WTC11 (cell line): ENCODE data around the gene HSPG2. TPM values are rescaled to one million over a fixed set of nuclear protein-coding genes. Genes with fewer than 3 reads are reported as not detected.

Experiments
- ATAC-seq: fragments of 200-7000 bp; cut with Tn5 transposase; 2 replicates; pipeline ENCODE4 v1.10.0; 2021; ENCODE audit warnings: mild to moderate bottlenecking, moderate library complexity
- CTCF ChIA-PET: fragments of 300-600 bp; sonication (Branson Sonifier 250); formaldehyde crosslinking; loops from one replicate; lab custom pipeline; 2021; ENCODE audit warnings: antibody characterized with exemption; lab: Charles Lee
- POLR2A ChIA-PET: fragments of 350-600 bp; sonication (Branson Sonifier 250); formaldehyde crosslinking; loops from one replicate; lab custom pipeline; 2021; ENCODE audit warnings: antibody characterized with exemption; lab: Charles Lee
- DNase-seq: peaks from one replicate; pipeline ENCODE4 v3.0.0; 2021; ENCODE audit warnings: low spot score
- H3K27ac Mint-ChIP-seq: 2 replicates; pipeline ENCODE4 v1.8.0; 2021; ENCODE audit warnings: mixed read lengths
- H3K27me3 Mint-ChIP-seq: 2 replicates; pipeline ENCODE4 v1.8.0; 2021; ENCODE audit warnings: low read depth, mild to moderate bottlenecking, moderate library complexity, mixed read lengths
- H3K36me3 Mint-ChIP-seq: 2 replicates; pipeline ENCODE4 v1.8.0; 2021; ENCODE audit warnings: mixed read lengths
- H3K4me1 Mint-ChIP-seq: 2 replicates; pipeline ENCODE4 v1.8.0; 2022; ENCODE audit warnings: mixed read lengths
- H3K4me3 Mint-ChIP-seq: 2 replicates; pipeline ENCODE4 v1.8.0; 2021; ENCODE audit warnings: mild to moderate bottlenecking, moderate library complexity, mixed read lengths
- H3K9me3 Mint-ChIP-seq: 2 replicates; pipeline ENCODE4 v1.8.0; 2021; ENCODE audit warnings: mixed read lengths
- ATF6 ChIP-seq: sonication (generic); formaldehyde crosslinking; IDR thresholded peaks from 2 replicates; pipeline ENCODE4 v1.8.1; 2023; ENCODE audit warnings: mild to moderate bottlenecking, missing genetic modification reagents
- CREM ChIP-seq: sonication (generic); formaldehyde crosslinking; IDR thresholded peaks from 2 replicates; pipeline ENCODE4 v1.8.1; 2022; ENCODE audit warnings: mild to moderate bottlenecking, missing genetic modification reagents, moderate library complexity
- GABPB1 ChIP-seq: sonication (generic); formaldehyde crosslinking; IDR thresholded peaks from 2 replicates; pipeline ENCODE4 v1.8.1; 2023; ENCODE audit warnings: mild to moderate bottlenecking, missing genetic modification reagents
- JAZF1 ChIP-seq: fragments of 250-450 bp; sonication (Bioruptor Pico); IDR thresholded peaks from 2 replicates; pipeline ENCODE4 v1.9.0; 2021; ENCODE audit warnings: moderate library complexity, mild to moderate bottlenecking, inconsistent platforms
- MLX ChIP-seq: sonication (generic); formaldehyde crosslinking; IDR thresholded peaks from 2 replicates; pipeline ENCODE4 v1.8.1; 2023; ENCODE audit warnings: mild to moderate bottlenecking, missing genetic modification reagents, moderate library complexity
- NFATC4 ChIP-seq: fragments of 250-450 bp; sonication (Bioruptor Pico); IDR thresholded peaks from 2 replicates; pipeline ENCODE4 v1.9.0; 2021; ENCODE audit warnings: mild to moderate bottlenecking
- NR1H2 ChIP-seq: sonication (generic); formaldehyde crosslinking; IDR thresholded peaks from 2 replicates; pipeline ENCODE4 v1.9.0; 2021; ENCODE audit warnings: mild to moderate bottlenecking, moderate library complexity, missing genetic modification reagents
- PRRX2 ChIP-seq: fragments of 250-450 bp; sonication (Bioruptor Pico); IDR thresholded peaks from 2 replicates; pipeline ENCODE4 v1.8.0; 2021; ENCODE audit warnings: mild to moderate bottlenecking
- ZBTB43 ChIP-seq: sonication (generic); formaldehyde crosslinking; IDR thresholded peaks from 2 replicates; pipeline ENCODE4 v1.8.1; 2023; ENCODE audit warnings: mild to moderate bottlenecking, missing genetic modification reagents
- ZNF121 ChIP-seq: sonication (generic); formaldehyde crosslinking; IDR thresholded peaks from 2 replicates; pipeline ENCODE4 v1.8.0; 2023; ENCODE audit warnings: missing genetic modification reagents
- ZNF281 ChIP-seq: sonication (generic); formaldehyde crosslinking; IDR thresholded peaks from 2 replicates; pipeline ENCODE4 v1.8.0; 2023; ENCODE audit warnings: mild to moderate bottlenecking, missing genetic modification reagents
- ZNF416 ChIP-seq: fragments of 250-450 bp; sonication (Bioruptor Pico); IDR thresholded peaks from 2 replicates; pipeline ENCODE4 v1.9.0; 2021; ENCODE audit warnings: mild to moderate bottlenecking, inconsistent platforms
- total RNA-seq: library from RNA; stranded (reverse); gene quantifications from 3 replicates; pipeline ENCODE4 v1.2.3, GENCODE V29; 2021
- TF ChIP-seq, protein P1 (sequence below): sonication (generic); formaldehyde crosslinking; IDR thresholded peaks from 2 replicates; pipeline ENCODE4 v1.8.1; 2022; ENCODE audit warnings: missing genetic modification reagents, borderline replicate concordance
- TF ChIP-seq, protein P2 (sequence below): sonication (generic); formaldehyde crosslinking; IDR thresholded peaks from 2 replicates; pipeline ENCODE4 v1.8.0; 2023; ENCODE audit warnings: missing genetic modification reagents, mild to moderate bottlenecking, borderline replicate concordance
- TF ChIP-seq, protein P3 (sequence below): sonication (generic); formaldehyde crosslinking; IDR thresholded peaks from 2 replicates; pipeline ENCODE4 v1.8.1; 2023; ENCODE audit warnings: mild to moderate bottlenecking, moderate library complexity, missing genetic modification reagents

HSPG2 gene
- total RNA-seq, 1 experiment from 2014 or later = 120 TPM

DNA sequence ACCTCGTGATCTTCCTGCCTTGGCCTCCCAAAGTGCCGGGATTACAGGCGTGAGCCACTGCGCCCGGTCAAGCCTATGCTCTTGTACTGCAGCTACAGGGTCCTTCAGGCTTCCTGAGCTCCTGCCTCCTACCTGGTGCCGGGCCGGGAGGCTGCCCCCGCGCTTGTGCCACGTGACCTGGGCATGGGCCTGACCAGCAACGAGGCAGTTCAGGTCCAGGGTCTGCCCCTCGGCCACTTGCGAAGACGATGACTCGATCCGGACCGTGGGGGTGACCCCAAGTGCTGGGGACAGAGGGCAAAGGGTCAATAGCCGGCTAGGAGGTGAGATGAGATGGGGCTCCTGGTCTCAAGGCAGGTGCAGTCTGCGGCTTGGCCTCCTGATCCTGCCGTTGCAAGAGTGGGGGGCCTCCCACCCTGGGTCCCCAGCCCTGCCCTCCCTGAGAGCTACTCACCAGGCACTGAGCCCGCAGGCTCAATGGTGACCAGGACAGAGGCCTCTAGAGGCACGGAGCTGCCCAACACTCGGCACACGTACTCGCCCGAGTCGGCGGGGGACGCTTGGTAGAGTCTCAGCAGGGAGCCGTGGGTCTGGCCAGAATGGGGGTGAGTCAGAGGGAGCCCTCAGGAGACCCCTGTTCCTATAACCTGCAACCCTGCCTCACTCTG, 87.1 kb downstream of the HSPG2 start:
- Mint-ChIP-seq H3K36me3 (peaks cover 27% of the 10 kb centered on the region), H3K27me3 (no peaks in the 10 kb centered on the region), H3K27ac (no peak overlapping the region), H3K4me1 (no peaks in the 10 kb centered on the region), H3K4me3 (no peak overlapping the region), H3K9me3 (no peaks in the 10 kb centered on the region)
- no peak for ATAC-seq
- POLR2A ChIA-PET = no interaction called here
- TF ChIP-seq ATF6 (CRISPR knock-in tag) = no peak
- TF ChIP-seq ZNF416 = no peak
- no peak for TF ChIP-seq ZBTB43 (CRISPR knock-in tag)
- no peak for TF ChIP-seq JAZF1
- TF ChIP-seq ZNF281 (CRISPR knock-in tag) = no peak
- TF ChIP-seq MLX (CRISPR knock-in tag) = no peak
- TF ChIP-seq, protein P1, sequence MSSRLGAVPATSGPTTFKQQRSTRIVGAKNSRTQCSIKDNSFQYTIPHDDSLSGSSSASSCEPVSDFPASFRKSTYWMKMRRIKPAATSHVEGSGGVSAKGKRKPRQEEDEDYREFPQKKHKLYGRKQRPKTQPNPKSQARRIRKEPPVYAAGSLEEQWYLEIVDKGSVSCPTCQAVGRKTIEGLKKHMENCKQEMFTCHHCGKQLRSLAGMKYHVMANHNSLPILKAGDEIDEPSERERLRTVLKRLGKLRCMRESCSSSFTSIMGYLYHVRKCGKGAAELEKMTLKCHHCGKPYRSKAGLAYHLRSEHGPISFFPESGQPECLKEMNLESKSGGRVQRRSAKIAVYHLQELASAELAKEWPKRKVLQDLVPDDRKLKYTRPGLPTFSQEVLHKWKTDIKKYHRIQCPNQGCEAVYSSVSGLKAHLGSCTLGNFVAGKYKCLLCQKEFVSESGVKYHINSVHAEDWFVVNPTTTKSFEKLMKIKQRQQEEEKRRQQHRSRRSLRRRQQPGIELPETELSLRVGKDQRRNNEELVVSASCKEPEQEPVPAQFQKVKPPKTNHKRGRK (CRISPR knock-in tag) = no peak
- TF ChIP-seq NR1H2 = no peak
- TF ChIP-seq CREM (CRISPR knock-in tag) = no peak
- TF ChIP-seq GABPB1 (CRISPR knock-in tag) = no peak
- TF ChIP-seq PRRX2 (CRISPR knock-in tag) = no peak
- TF ChIP-seq, protein P2, sequence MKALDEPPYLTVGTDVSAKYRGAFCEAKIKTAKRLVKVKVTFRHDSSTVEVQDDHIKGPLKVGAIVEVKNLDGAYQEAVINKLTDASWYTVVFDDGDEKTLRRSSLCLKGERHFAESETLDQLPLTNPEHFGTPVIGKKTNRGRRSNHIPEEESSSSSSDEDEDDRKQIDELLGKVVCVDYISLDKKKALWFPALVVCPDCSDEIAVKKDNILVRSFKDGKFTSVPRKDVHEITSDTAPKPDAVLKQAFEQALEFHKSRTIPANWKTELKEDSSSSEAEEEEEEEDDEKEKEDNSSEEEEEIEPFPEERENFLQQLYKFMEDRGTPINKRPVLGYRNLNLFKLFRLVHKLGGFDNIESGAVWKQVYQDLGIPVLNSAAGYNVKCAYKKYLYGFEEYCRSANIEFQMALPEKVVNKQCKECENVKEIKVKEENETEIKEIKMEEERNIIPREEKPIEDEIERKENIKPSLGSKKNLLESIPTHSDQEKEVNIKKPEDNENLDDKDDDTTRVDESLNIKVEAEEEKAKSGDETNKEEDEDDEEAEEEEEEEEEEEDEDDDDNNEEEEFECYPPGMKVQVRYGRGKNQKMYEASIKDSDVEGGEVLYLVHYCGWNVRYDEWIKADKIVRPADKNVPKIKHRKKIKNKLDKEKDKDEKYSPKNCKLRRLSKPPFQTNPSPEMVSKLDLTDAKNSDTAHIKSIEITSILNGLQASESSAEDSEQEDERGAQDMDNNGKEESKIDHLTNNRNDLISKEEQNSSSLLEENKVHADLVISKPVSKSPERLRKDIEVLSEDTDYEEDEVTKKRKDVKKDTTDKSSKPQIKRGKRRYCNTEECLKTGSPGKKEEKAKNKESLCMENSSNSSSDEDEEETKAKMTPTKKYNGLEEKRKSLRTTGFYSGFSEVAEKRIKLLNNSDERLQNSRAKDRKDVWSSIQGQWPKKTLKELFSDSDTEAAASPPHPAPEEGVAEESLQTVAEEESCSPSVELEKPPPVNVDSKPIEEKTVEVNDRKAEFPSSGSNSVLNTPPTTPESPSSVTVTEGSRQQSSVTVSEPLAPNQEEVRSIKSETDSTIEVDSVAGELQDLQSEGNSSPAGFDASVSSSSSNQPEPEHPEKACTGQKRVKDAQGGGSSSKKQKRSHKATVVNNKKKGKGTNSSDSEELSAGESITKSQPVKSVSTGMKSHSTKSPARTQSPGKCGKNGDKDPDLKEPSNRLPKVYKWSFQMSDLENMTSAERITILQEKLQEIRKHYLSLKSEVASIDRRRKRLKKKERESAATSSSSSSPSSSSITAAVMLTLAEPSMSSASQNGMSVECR (CRISPR knock-in tag) = no peak
- TF ChIP-seq ZNF121 (CRISPR knock-in tag) = no peak
- TF ChIP-seq, protein P3, sequence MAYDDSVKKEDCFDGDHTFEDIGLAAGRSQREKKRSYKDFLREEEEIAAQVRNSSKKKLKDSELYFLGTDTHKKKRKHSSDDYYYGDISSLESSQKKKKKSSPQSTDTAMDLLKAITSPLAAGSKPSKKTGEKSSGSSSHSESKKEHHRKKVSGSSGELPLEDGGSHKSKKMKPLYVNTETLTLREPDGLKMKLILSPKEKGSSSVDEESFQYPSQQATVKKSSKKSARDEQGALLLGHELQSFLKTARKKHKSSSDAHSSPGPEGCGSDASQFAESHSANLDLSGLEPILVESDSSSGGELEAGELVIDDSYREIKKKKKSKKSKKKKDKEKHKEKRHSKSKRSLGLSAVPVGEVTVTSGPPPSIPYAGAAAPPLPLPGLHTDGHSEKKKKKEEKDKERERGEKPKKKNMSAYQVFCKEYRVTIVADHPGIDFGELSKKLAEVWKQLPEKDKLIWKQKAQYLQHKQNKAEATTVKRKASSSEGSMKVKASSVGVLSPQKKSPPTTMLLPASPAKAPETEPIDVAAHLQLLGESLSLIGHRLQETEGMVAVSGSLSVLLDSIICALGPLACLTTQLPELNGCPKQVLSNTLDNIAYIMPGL (CRISPR knock-in tag) = no peak
- TF ChIP-seq NFATC4 (CRISPR knock-in tag) = no peak
- CTCF ChIA-PET = interaction anchor here (0.7 kb wide), 1 partner anchor 28 kb away, joined by 3 read pairs; no protein-coding TSS in a partner anchor
- no peak for DNase-seq
